H1 (cell line): ENCODE data around the gene CEP68. TPM values are rescaled to one million over a fixed set of nuclear protein-coding genes. Genes with fewer than 3 reads are reported as not detected.
A peak's percentile ranks its signal among the peaks of the same experiment; 100 is the strongest.

Experiments used
- CTCF ChIA-PET: fragments of 300-600 bp; sonication (Branson Sonifier 250); formaldehyde crosslinking; loops from one replicate; lab custom pipeline; 2021; ENCODE audit not compliant: partially characterized antibody; lab: Charles Lee
- POLR2A ChIA-PET: fragments of 300-600 bp; sonication (Branson Sonifier 250); formaldehyde crosslinking; loops from one replicate; lab custom pipeline; 2021; ENCODE audit warnings: inconsistent platforms; ENCODE audit not compliant: partially characterized antibody; lab: Charles Lee
- DNase-seq, 2 experiments: peaks; one replicate each; pipeline versions ENCODE4 v3.0.0 to v3.0.0-alpha.2; 2010 to 2022; ENCODE audit warnings: low spot score in 2 of 2, low read depth in 1 of 2, mixed read lengths in 1 of 2
- FAIRE-seq: peaks from 2 replicates; lab custom pipeline; 2011; peaks lifted over from hg19 to GRCh38; lab: Jason Lieb, UNC
- H2AFZ ChIP-seq: 2 replicates; pipeline ENCODE4 v1.8.1; 2012; ENCODE audit warnings: low read length, inconsistent platforms
- H2AK5ac ChIP-seq: 2 replicates; pipeline ENCODE4 v1.6.1; 2013; ENCODE audit warnings: low read depth, low read length
- H2BK120ac ChIP-seq: replicated peaks from 2 replicates; pipeline ENCODE3; 2013; ENCODE audit warnings: low read depth, low read length, inconsistent platforms
- H2BK12ac ChIP-seq: 2 replicates; pipeline ENCODE4 v1.6.1; 2013; ENCODE audit warnings: low read depth, low read length
- H2BK15ac ChIP-seq: 2 replicates; pipeline ENCODE4 v1.6.1; 2013; ENCODE audit warnings: low read length
- H2BK20ac ChIP-seq: 2 replicates; pipeline ENCODE4 v1.6.1; 2013; ENCODE audit warnings: low read length
- H2BK5ac ChIP-seq: 2 replicates; pipeline ENCODE4 v1.6.1; 2013; ENCODE audit warnings: low read depth, low read length
- H3K14ac ChIP-seq: 2 replicates; pipeline ENCODE4 v1.6.1; 2013; ENCODE audit warnings: inconsistent platforms; ENCODE audit not compliant: insufficient read length
- H3K18ac ChIP-seq: 2 replicates; pipeline ENCODE4 v1.6.1; 2013; ENCODE audit warnings: low read length; ENCODE audit errors: extremely low read depth
- H3K23ac ChIP-seq: 2 replicates; pipeline ENCODE4 v1.6.1; 2013; ENCODE audit warnings: inconsistent platforms; ENCODE audit not compliant: insufficient read length
- H3K23me2 ChIP-seq: 2 replicates; pipeline ENCODE4 v1.6.1; 2013; ENCODE audit warnings: low read depth, low read length
- H3K27ac ChIP-seq: 2 replicates; pipeline ENCODE4 v1.6.1; 2011; ENCODE audit warnings: low read depth, low read length, inconsistent platforms
- H3K27me3 ChIP-seq, 4 experiments: replicated peaks in 1 of 4; 1 replicate in 1 of 4; 2 replicates in 3 of 4; pipeline versions ENCODE4 v1.6.1 to v1.8.1; 2011 to 2013; ENCODE audit warnings: low read length in 3 of 4, mild to moderate bottlenecking in 3 of 4, inconsistent platforms in 2 of 4, mixed read lengths in 2 of 4, moderate library complexity in 1 of 4; ENCODE audit not compliant: control insufficient read depth in 3 of 4, insufficient read depth in 3 of 4; ENCODE audit errors: extremely low read depth in 1 of 4
- H3K36me3 ChIP-seq, 4 experiments: 2 replicates each; pipeline versions ENCODE4 v1.6.1 to v1.8.1; 2011 to 2013; ENCODE audit warnings: mild to moderate bottlenecking in 4 of 4, low read length in 3 of 4, moderate library complexity in 2 of 4, control low read depth in 1 of 4, inconsistent platforms in 1 of 4; ENCODE audit not compliant: insufficient read depth in 4 of 4, control insufficient read depth in 2 of 4
- H3K4ac ChIP-seq: replicated peaks from 2 replicates; pipeline ENCODE3; 2013; ENCODE audit warnings: low read length, low read depth, mixed read lengths, inconsistent platforms; ENCODE audit not compliant: insufficient read length
- H3K4me1 ChIP-seq, 4 experiments: replicated peaks in 1 of 4; 1 replicate in 1 of 4; 2 replicates in 3 of 4; pipeline versions ENCODE4 v1.6.1 to v1.8.1; 2011 to 2013; ENCODE audit warnings: low read length in 3 of 4, inconsistent platforms in 2 of 4, mixed read lengths in 1 of 4; ENCODE audit not compliant: insufficient read depth in 4 of 4, control insufficient read depth in 3 of 4
- H3K4me2 ChIP-seq, 2 experiments: 2 replicates each; pipeline versions ENCODE4 v1.6.1 to v1.8.1; 2011 to 2013; ENCODE audit warnings: low read depth in 2 of 2, low read length in 2 of 2, control low read depth in 1 of 2, inconsistent platforms in 1 of 2, mild to moderate bottlenecking in 1 of 2; ENCODE audit not compliant: insufficient read depth in 1 of 2
- H3K4me3 ChIP-seq, 4 experiments: fragments of 200-600, 300-600 bp in 1 of 4; sonication (generic), shearing (Covaris generic), sonication (Bioruptor Twin) in 1 of 4; 2 replicates each; pipeline versions ENCODE4 v1.5.1 to v1.8.1; 2011 to 2016; ENCODE audit warnings: low read length in 4 of 4, low read depth in 3 of 4, control low read depth in 2 of 4, inconsistent platforms in 2 of 4, mild to moderate bottlenecking in 2 of 4, mixed read lengths in 1 of 4, moderate library complexity in 1 of 4; ENCODE audit not compliant: insufficient read depth in 2 of 4; ENCODE audit errors: extremely low read depth in 1 of 4
- H3K56ac ChIP-seq: replicated peaks from 2 replicates; pipeline ENCODE3; 2013; ENCODE audit warnings: low read depth, mild to moderate bottlenecking, mixed read lengths, low read length, inconsistent platforms; ENCODE audit not compliant: insufficient read length
- H3K79me1 ChIP-seq: 2 replicates; pipeline ENCODE4 v1.6.1; 2013; ENCODE audit warnings: low read depth, low read length, control low read depth
- H3K79me2 ChIP-seq, 2 experiments: 2 replicates each; pipeline versions ENCODE4 v1.6.1 to v1.8.1; 2012 to 2013; ENCODE audit warnings: low read length in 2 of 2, mild to moderate bottlenecking in 2 of 2, inconsistent platforms in 1 of 2; ENCODE audit not compliant: insufficient read depth in 2 of 2, control insufficient read depth in 1 of 2
- H3K9ac ChIP-seq, 4 experiments: replicated peaks in 1 of 4; 1 replicate in 1 of 4; 2 replicates in 3 of 4; pipeline versions ENCODE4 v1.6.1 to v1.8.1; 2011 to 2013; ENCODE audit warnings: low read depth in 3 of 4, low read length in 3 of 4, control low read depth in 2 of 4, mild to moderate bottlenecking in 2 of 4, moderate library complexity in 2 of 4, inconsistent platforms in 1 of 4; ENCODE audit errors: extremely low read depth in 1 of 4
- H3K9me3 ChIP-seq, 2 experiments: 2 replicates each; pipeline versions ENCODE4 v1.6.1 to v1.8.1; 2012 to 2013; ENCODE audit warnings: mild to moderate bottlenecking in 2 of 2, moderate library complexity in 2 of 2, control low read depth in 1 of 2, inconsistent platforms in 1 of 2, low read depth in 1 of 2, low read length in 1 of 2, mixed read lengths in 1 of 2; ENCODE audit not compliant: insufficient read depth in 2 of 2
- H4K20me1 ChIP-seq, 2 experiments: replicated peaks in 1 of 2; 2 replicates each; pipeline versions ENCODE3 to v1.8.1; 2011 to 2013; ENCODE audit warnings: inconsistent platforms in 2 of 2, low read length in 2 of 2, mild to moderate bottlenecking in 1 of 2; ENCODE audit not compliant: insufficient read depth in 2 of 2, control insufficient read depth in 1 of 2
- H4K5ac ChIP-seq: 2 replicates; pipeline ENCODE4 v1.6.1; 2013; ENCODE audit warnings: low read length, low read depth, mixed read lengths, inconsistent platforms; ENCODE audit not compliant: insufficient read length
- H4K8ac ChIP-seq: 2 replicates; pipeline ENCODE4 v1.8.0; 2013; ENCODE audit warnings: mild to moderate bottlenecking, moderate library complexity, low read length, inconsistent platforms; ENCODE audit not compliant: insufficient read depth; ENCODE audit errors: extremely low read depth
- H4K91ac ChIP-seq: replicated peaks from 2 replicates; pipeline ENCODE3; 2013; ENCODE audit warnings: low read length, mixed read lengths, inconsistent platforms; ENCODE audit not compliant: insufficient read length
- HDAC2 ChIP-seq, 2 experiments: fragments of 300-600 bp in 1 of 2; sonication (generic) in 1 of 2; IDR thresholded peaks; 2 replicates each; pipeline ENCODE4 v1.6.1; 2011 to 2012; ENCODE audit warnings: low read depth in 2 of 2, low read length in 2 of 2, mild to moderate bottlenecking in 2 of 2, moderate library complexity in 2 of 2, borderline replicate concordance in 1 of 2, inconsistent platforms in 1 of 2
- TAF7 ChIP-seq: optimal IDR thresholded peaks from 2 replicates; pipeline ENCODE3; 2011; ENCODE audit warnings: low read depth, mild to moderate bottlenecking, inconsistent platforms, low read length, moderate library complexity, borderline replicate concordance
- WGBS, 2 experiments: shearing (Covaris generic) in 1 of 2; methylation state at CpG; one replicate each; pipeline versions ENCODE4 v1.1.6 to v1.1.7; 2013 to 2015; ENCODE audit warnings: low lambda C conversion rate in 2 of 2, mixed read lengths in 2 of 2, inconsistent platforms in 1 of 2, low coverage in 1 of 2, missing lambda C conversion rate in 1 of 2; ENCODE audit not compliant: insufficient replicate concordance in 2 of 2, insufficient coverage in 1 of 2, insufficient read length in 1 of 2; ENCODE audit errors: extremely low coverage in 1 of 2, missing lambda C conversion rate in 1 of 2; 5-methylcytosine and 5-hydroxymethylcytosine counted together
- polyA plus RNA-seq, 7 experiments: library from polyadenylated mRNA; depleted of rRNA in 3 of 7; stranded (reverse) in 5 of 7; unstranded in 2 of 7; fragments of >200 nt in 5 of 7; fragments of 200-250 nt in 2 of 7; gene quantifications; 1 replicate in 5 of 7; 2 replicates in 1 of 7; 4 replicates in 1 of 7; pipeline versions ENCODE4 v1.2.1 to v1.2.3, GENCODE V29; 2011 to 2013; ENCODE audit warnings: missing spikeins in 2 of 7, mixed read lengths in 2 of 7
- total RNA-seq: library from RNA; stranded (reverse); fragmentation: NEBNext Ultra II Directional; extraction: Animal tissue kit (Norgen Biotek cat#: 25700); gene quantifications from 2 replicates; pipeline ENCODE4 v1.2.1, GENCODE V29; 2021

The CEP68 gene
- total and polyA plus RNA-seq, 2 of the 8 experiments (the other 6 are each of a cell fraction or from before 2014, with no cell fraction given): 23.2 to 24.7 TPM

- H2BK12ac ChIP-seq: peak overlapping the region; percentile 70; the same call in 1 of the 2 replicates
- no peak overlapping the region for H3K23ac ChIP-seq
- no peak overlapping the region for H3K18ac ChIP-seq
- ChIA-PET CTCF (interaction anchor here (1.0 to 1.5 kb wide), 5 partner anchors 11 to 124 kb away, joined by 3 to 6 read pairs (median 3); no protein-coding TSS in a partner anchor), POLR2A (interaction anchor here (0.6 to 1.1 kb wide), 2 partner anchors 12 to 1202 kb away, joined by 3 to 5 read pairs; no protein-coding TSS in a partner anchor)
- H4K8ac ChIP-seq: no peak overlapping the region
- no peaks in the 10 kb centered on the region for H4K20me1 ChIP-seq
- no peaks in the 10 kb centered on the region for H3K27me3 ChIP-seq
- no peak overlapping the region for H3K4me3 ChIP-seq
- H2BK120ac ChIP-seq: no peak overlapping the region
- H3K4me1 ChIP-seq: peaks cover 1 to 4% (median 4%) of the 10 kb centered on the region in 4 experiments; a peak in 4 of 7 replicates
- H3K9ac ChIP-seq: no peak overlapping the region
- no peak overlapping the region for H3K4ac ChIP-seq
- no peak overlapping the region for H3K56ac ChIP-seq
- no peaks in the 10 kb centered on the region; the same call in 1 of the 2 replicates for H3K79me1 ChIP-seq
- no peaks in the 10 kb centered on the region for H3K23me2 ChIP-seq
- no peak overlapping the region for H2AK5ac ChIP-seq
- H2AFZ ChIP-seq: no peak overlapping the region
- peaks cover 0 to 5% (median 2%) of the 10 kb centered on the region in 4 experiments; a peak in 3 of 8 replicates for H3K36me3 ChIP-seq
- no peak overlapping the region for H3K27ac ChIP-seq
- no peaks in the 10 kb centered on the region for H3K79me2 ChIP-seq
- no peak overlapping the region for H2BK5ac ChIP-seq
- H4K91ac ChIP-seq: no peak overlapping the region
- no peak for FAIRE-seq
- no peak overlapping the region for H2BK20ac ChIP-seq
- WGBS, 2 experiments: 93% methylated on average over 3 of the region's 3 CpGs; no CpG with 5 or more reads in 1 of the 2 experiments
- no peak overlapping the region for H2BK15ac ChIP-seq
- H4K5ac ChIP-seq: no peak overlapping the region
- no peak for DNase-seq
- H3K9me3 ChIP-seq: no peaks in the 10 kb centered on the region
- no peak overlapping the region for H3K14ac ChIP-seq
- no peak overlapping the region for H3K4me2 ChIP-seq
- TF ChIP-seq HDAC2 (IDR thresholded peaks at IDR 0.05; ENCODE audit: borderline replicate concordance in 1 of 2, low read depth in 2 of 2, low read length in 2 of 2): no peak
- no peak for TF ChIP-seq TAF7
These were observed 19.0 kb upstream of the CEP68 start for GRCh38 chr2:65037178-65037577.
